ENCODE results near the gene BNIPL. TPM values are rescaled to one million over a fixed set of nuclear protein-coding genes. Genes with fewer than 3 reads are reported as not detected.

BNIPL gene
- total RNA-seq, 1 experiment from 2014 or later, result 1.2 TPM

GRCh38 chr1:150999926-151000325 is 36.5 kb upstream of the BNIPL start:
- Histone ChIP-seq H2BK12ac (ENCODE audit: insufficient read length, low read depth, low read length) (no peak overlapping the region), H2BK5ac (ENCODE audit: insufficient read length, low read length) (no peak overlapping the region), H2AK5ac (ENCODE audit: insufficient read length, low read length) (no peak overlapping the region), H3K4ac (ENCODE audit: low read depth, low read length) (no peak overlapping the region), H3K9me3 (ENCODE audit: control insufficient read depth, low read depth, low read length) (no peaks in the 10 kb centered on the region), H3K27ac (ENCODE audit: insufficient read length, low read depth, low read length) (no peak overlapping the region), H3K27me3 (ENCODE audit: insufficient read depth, low read length) (no peaks in the 10 kb centered on the region), H4K20me1 (ENCODE audit: control insufficient read depth, insufficient read depth, insufficient read length) (no peaks in the 10 kb centered on the region), H3K4me2 (ENCODE audit: insufficient read depth, insufficient read length, low read length) (no peak overlapping the region), H3K23me2 (ENCODE audit: insufficient read length, low read depth, low read length, poor library complexity, severe bottlenecking) (no peaks in the 10 kb centered on the region), H3K23ac (ENCODE audit: insufficient read length, low read depth, low read length) (no peak overlapping the region), H4K5ac (ENCODE audit: insufficient read length, low read depth, low read length) (no peak overlapping the region), H3K79me1 (ENCODE audit: insufficient read depth, low read depth, low read length, poor library complexity, severe bottlenecking) (no peaks in the 10 kb centered on the region), H4K8ac (replicated peaks; ENCODE audit: insufficient read length, low read depth, low read length) (no peak overlapping the region), H3T11ph (ENCODE audit: low read length) (no peak overlapping the region), H3K56ac (ENCODE audit: insufficient read length, low read depth, low read length) (no peak overlapping the region), H4K91ac (ENCODE audit: insufficient read length, low read depth, low read length) (no peak overlapping the region), H2BK20ac (ENCODE audit: low read depth, low read length, poor library complexity, severe bottlenecking) (no peak overlapping the region), H2AFZ (ENCODE audit: low read length) (no peak overlapping the region), H3K79me2 (ENCODE audit: insufficient read depth, low read length) (no peaks in the 10 kb centered on the region), H2BK120ac (ENCODE audit: low read depth, low read length, poor library complexity, severe bottlenecking) (no peak overlapping the region), H2BK15ac (ENCODE audit: low read depth, low read length) (no peak overlapping the region), H3K9ac (ENCODE audit: extremely low read depth, insufficient read length, low read length) (no peak overlapping the region), H3K4me1 (ENCODE audit: insufficient read depth, low read length) (peaks cover 3% of the 10 kb centered on the region; the same call in 1 of the 2 replicates), H3K14ac (ENCODE audit: insufficient read depth, low read length) (no peak overlapping the region), H3K18ac (ENCODE audit: insufficient read length, low read depth, low read length) (no peak overlapping the region)
- Mint-ChIP-seq H3K9me3 (no peaks in the 10 kb centered on the region), H3K36me3 (ENCODE audit: insufficient read depth in 1 of 3, low read depth in 3 of 3) (peaks cover 0 to 10% (median 5%) of the 10 kb centered on the region in 3 experiments; a peak in 2 of 7 replicates), H3K27ac (no peak overlapping the region), H3K27me3 (ENCODE audit: low read depth) (no peaks in the 10 kb centered on the region), H3K4me3 (no peak overlapping the region), H3K4me1 (peaks cover 5 to 10% of the 10 kb centered on the region in 2 experiments)
- no peak for TF ChIP-seq CTCF (conservative IDR thresholded peaks at IDR 0.05)
- WGBS (ENCODE audit: extremely low coverage, insufficient read length, low lambda C conversion rate), result no CpG with 5 or more reads among the region's 2 CpGs
- no peak for DNase-seq

Measured in H9 (cell line).